ENCODE results near the gene COL6A2. TPM values are rescaled to one million over a fixed set of nuclear protein-coding genes. Genes with fewer than 3 reads are reported as not detected.

The COL6A2 gene
- total RNA-seq, 1 experiment from 2014 or later = 129 TPM

GRCh38 chr21:46149205-46149901, 51.4 kb downstream of the COL6A2 start:
- H3K4me2 ChIP-seq (ENCODE audit: insufficient read depth, insufficient read length, low read length) = no peak overlapping the region
- H3K23ac ChIP-seq (ENCODE audit: insufficient read length, low read depth, low read length) = no peak overlapping the region
- H3K27me3 ChIP-seq (ENCODE audit: insufficient read depth, low read length) = no peaks in the 10 kb centered on the region
- H4K91ac ChIP-seq (ENCODE audit: insufficient read length, low read depth, low read length) = no peak overlapping the region
- no peak overlapping the region for H2BK12ac ChIP-seq (ENCODE audit: insufficient read length, low read depth, low read length)
- no peak overlapping the region for H2AK5ac ChIP-seq (ENCODE audit: insufficient read length, low read length)
- H3K9me3 ChIP-seq (ENCODE audit: control insufficient read depth, low read depth, low read length) = no peaks in the 10 kb centered on the region
- H3K23me2 ChIP-seq (ENCODE audit: insufficient read length, low read depth, low read length, poor library complexity, severe bottlenecking) = no peaks in the 10 kb centered on the region
- TF ChIP-seq, protein P1, sequence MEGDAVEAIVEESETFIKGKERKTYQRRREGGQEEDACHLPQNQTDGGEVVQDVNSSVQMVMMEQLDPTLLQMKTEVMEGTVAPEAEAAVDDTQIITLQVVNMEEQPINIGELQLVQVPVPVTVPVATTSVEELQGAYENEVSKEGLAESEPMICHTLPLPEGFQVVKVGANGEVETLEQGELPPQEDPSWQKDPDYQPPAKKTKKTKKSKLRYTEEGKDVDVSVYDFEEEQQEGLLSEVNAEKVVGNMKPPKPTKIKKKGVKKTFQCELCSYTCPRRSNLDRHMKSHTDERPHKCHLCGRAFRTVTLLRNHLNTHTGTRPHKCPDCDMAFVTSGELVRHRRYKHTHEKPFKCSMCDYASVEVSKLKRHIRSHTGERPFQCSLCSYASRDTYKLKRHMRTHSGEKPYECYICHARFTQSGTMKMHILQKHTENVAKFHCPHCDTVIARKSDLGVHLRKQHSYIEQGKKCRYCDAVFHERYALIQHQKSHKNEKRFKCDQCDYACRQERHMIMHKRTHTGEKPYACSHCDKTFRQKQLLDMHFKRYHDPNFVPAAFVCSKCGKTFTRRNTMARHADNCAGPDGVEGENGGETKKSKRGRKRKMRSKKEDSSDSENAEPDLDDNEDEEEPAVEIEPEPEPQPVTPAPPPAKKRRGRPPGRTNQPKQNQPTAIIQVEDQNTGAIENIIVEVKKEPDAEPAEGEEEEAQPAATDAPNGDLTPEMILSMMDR (conservative IDR thresholded peaks at IDR 0.05) = no peak
- no peak overlapping the region for H2BK5ac ChIP-seq (ENCODE audit: insufficient read length, low read length)
- no peak overlapping the region for H3K9ac ChIP-seq (ENCODE audit: extremely low read depth, insufficient read length, low read length)
- no peaks in the 10 kb centered on the region for H4K20me1 ChIP-seq (ENCODE audit: control insufficient read depth, insufficient read depth, insufficient read length)
- no peak overlapping the region for H4K8ac ChIP-seq (replicated peaks; ENCODE audit: insufficient read length, low read depth, low read length)
- H2BK20ac ChIP-seq (ENCODE audit: low read depth, low read length, poor library complexity, severe bottlenecking) = no peak overlapping the region
- DNase-seq = no peak
- H3K4me1 ChIP-seq (ENCODE audit: insufficient read depth, low read length) = no peaks in the 10 kb centered on the region; the same call in 1 of the 2 replicates
- H3K27me3 Mint-ChIP-seq (ENCODE audit: low read depth) = no peaks in the 10 kb centered on the region
- peaks cover 5 to 6% of the 10 kb centered on the region in 2 experiments; a peak in 2 of 5 replicates for H3K9me3 Mint-ChIP-seq
- no peak overlapping the region for H3K18ac ChIP-seq (ENCODE audit: insufficient read length, low read depth, low read length)
- H3K14ac ChIP-seq (ENCODE audit: insufficient read depth, low read length) = no peak overlapping the region
- H2AFZ ChIP-seq (ENCODE audit: low read length) = no peak overlapping the region
- H3K27ac Mint-ChIP-seq = no peak overlapping the region; a peak in 1 of 7 replicates
- no peaks in the 10 kb centered on the region for H3K79me2 ChIP-seq (ENCODE audit: insufficient read depth, low read length)
- H3K4me3 Mint-ChIP-seq = no peak overlapping the region
- no peak overlapping the region for H3K4ac ChIP-seq (ENCODE audit: low read depth, low read length)
- H3K56ac ChIP-seq (ENCODE audit: insufficient read length, low read depth, low read length) = no peak overlapping the region
- no CpG with 5 or more reads among the region's 22 CpGs for WGBS (ENCODE audit: extremely low coverage, insufficient read length, low lambda C conversion rate)
- H3K27ac ChIP-seq (ENCODE audit: insufficient read length, low read depth, low read length) = no peak overlapping the region
- H3K36me3 Mint-ChIP-seq (ENCODE audit: insufficient read depth in 1 of 3, low read depth in 3 of 3) = peaks cover 0 to 3% (median 1%) of the 10 kb centered on the region in 3 experiments; a peak in 3 of 7 replicates
- H3K4me1 Mint-ChIP-seq = peaks cover 11 to 16% of the 10 kb centered on the region in 2 experiments
- no peak overlapping the region for H2BK120ac ChIP-seq (ENCODE audit: low read depth, low read length, poor library complexity, severe bottlenecking)
- no peak overlapping the region for H2BK15ac ChIP-seq (ENCODE audit: low read depth, low read length)
- no peak overlapping the region for H4K5ac ChIP-seq (ENCODE audit: insufficient read length, low read depth, low read length)
- no peaks in the 10 kb centered on the region for H3K79me1 ChIP-seq (ENCODE audit: insufficient read depth, low read depth, low read length, poor library complexity, severe bottlenecking)
- no peak overlapping the region for H3T11ph ChIP-seq (ENCODE audit: low read length)

Measured in H9 (cell line).